Lower leg skin (tissue), 3 donors: ENCODE measurements around the gene PLEKHG3.

Experiments
- CTCF ChIP-seq, 3 donors: fragments of 450-650 bp; IDR thresholded peaks; one replicate each; pipeline ENCODE4 v1.5.1; 2016; ENCODE audit warnings: antibody characterized with exemption in 3 of 3, mild to moderate bottlenecking in 3 of 3, moderate library complexity in 2 of 3
- POLR2A ChIP-seq, 2 donors: fragments of 450-650 bp; IDR thresholded peaks; one replicate each; pipeline ENCODE4 v1.6.1; 2016 to 2017; ENCODE audit warnings: antibody characterized with exemption in 2 of 2, mild to moderate bottlenecking in 1 of 2, moderate library complexity in 1 of 2

GRCh38 chr14:64775081-64775777, 71.0 kb downstream of the PLEKHG3 start:
- TF ChIP-seq CTCF (IDR thresholded peaks at IDR 0.05): no peak
- TF ChIP-seq POLR2A (IDR thresholded peaks at IDR 0.05): no peak
